Medulla oblongata (tissue), 1 donor: ENCODE results near the gene HM13.
"Not testable (repeated sequence)": the region's sequence is repeated elsewhere in the genome, so short reads cannot be mapped to it uniquely, and the experiment has no call there.

Experiments used
- DNase-seq: peaks from one replicate; pipeline ENCODE4 v3.0.0-alpha.2; 2015; ENCODE audit errors: extremely low spot score

The HM13 gene

GRCh38 chr20:31608251-31608945 lies 94.2 kb downstream of the HM13 start:
- DNase-seq, result peak; percentile 69

- DNase-seq, result not testable (repeated sequence)
These were observed 98.0 kb downstream of the HM13 start for GRCh38 chr20:31612271-31612640.

DNA sequence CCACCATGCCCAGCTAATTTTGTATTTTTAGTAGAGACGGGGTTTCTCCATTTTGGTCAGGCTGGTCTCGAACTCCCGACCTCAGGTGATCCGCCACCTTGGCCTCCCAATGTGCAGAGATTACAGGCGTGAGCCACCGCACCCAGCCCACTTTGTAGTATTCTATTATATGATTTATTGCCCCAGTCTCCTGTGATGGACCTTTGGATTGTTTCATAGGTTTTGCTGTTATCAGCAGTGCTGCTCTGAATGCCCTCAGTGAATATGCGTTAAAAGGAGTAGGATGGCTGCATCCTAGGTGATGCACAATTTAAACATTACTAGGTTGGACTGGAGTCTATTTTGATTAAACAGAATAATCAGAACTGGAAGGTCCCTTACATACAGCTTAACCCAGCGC lies 101.2 kb downstream of the HM13 start:
- DNase-seq, result no peak

GRCh38 chr20:31617432-31618104 lies 103.3 kb downstream of the HM13 start:
- peak; percentile 29 for DNase-seq
